B cell (primary cell): ENCODE data around the gene CCDC63. TPM values are rescaled to one million over a fixed set of nuclear protein-coding genes. Genes with fewer than 3 reads are reported as not detected.

Experiments
- ATAC-seq: fragments of 200-7000 bp; cut with Tn5 transposase; one replicate; pipeline ENCODE4 v1.10.0; 2021; ENCODE audit warnings: low read depth, mild to moderate bottlenecking, moderate number of reproducible peaks, moderate library complexity
- CTCF ChIA-PET: fragments of 350-600 bp; sonication (Branson Sonifier 250); formaldehyde crosslinking; loops from one replicate; lab custom pipeline; 2021; ENCODE audit warnings: antibody characterized with exemption, inconsistent platforms; lab: Charles Lee
- POLR2A ChIA-PET: fragments of 350-600 bp; sonication (Branson Sonifier 250); formaldehyde crosslinking; loops from one replicate; lab custom pipeline; 2021; ENCODE audit warnings: antibody characterized with exemption; lab: Charles Lee
- DNase-seq: peaks from one replicate; pipeline ENCODE4 v3.0.0; 2013
- H2AFZ ChIP-seq: 2 replicates; pipeline ENCODE4 v1.6.1; 2012; ENCODE audit warnings: mild to moderate bottlenecking, low read depth, low read length; ENCODE audit not compliant: insufficient read depth, poor library complexity, severe bottlenecking
- H3K27ac ChIP-seq, 2 donors: 1 replicate in 1 of 2; 2 replicates in 1 of 2; pipeline ENCODE4 v1.5.1; 2012 to 2013; ENCODE audit warnings: low read length in 2 of 2, mild to moderate bottlenecking in 2 of 2, moderate library complexity in 1 of 2
- H3K27me3 ChIP-seq, 4 experiments: fragments of 200-600 bp in 1 of 4; sonication (generic) in 1 of 4; replicated peaks in 1 of 4; 1 replicate in 2 of 4; 2 replicates in 2 of 4; pipeline versions ENCODE4 v1.6.1 to v1.7.0; 2013 to 2016; ENCODE audit warnings: low read length in 3 of 4, mild to moderate bottlenecking in 2 of 4, mixed read lengths in 1 of 4, moderate library complexity in 1 of 4; ENCODE audit not compliant: insufficient read depth in 4 of 4, control insufficient read depth in 3 of 4; ENCODE audit errors: control extremely low read depth in 1 of 4
- H3K36me3 ChIP-seq, 2 experiments: replicated peaks in 1 of 2; 1 replicate in 1 of 2; 2 replicates in 1 of 2; pipeline versions ENCODE4 v1.6.1 to v1.7.1; 2013; ENCODE audit warnings: low read length in 1 of 2; ENCODE audit not compliant: insufficient read depth in 2 of 2, control insufficient read depth in 1 of 2; ENCODE audit errors: control extremely low read depth in 1 of 2, extremely low read depth in 1 of 2
- H3K4me1 ChIP-seq, 2 donors: fragments of 200-600 bp in 1 of 2; sonication (generic) in 1 of 2; 1 replicate in 1 of 2; 2 replicates in 1 of 2; pipeline versions ENCODE4 v1.5.1 to v1.6.1; 2013 to 2017; ENCODE audit warnings: low read length in 2 of 2; ENCODE audit not compliant: control insufficient read depth in 2 of 2, insufficient read depth in 2 of 2
- H3K4me2 ChIP-seq: replicated peaks from 2 replicates; pipeline ENCODE3; 2012; ENCODE audit warnings: mild to moderate bottlenecking, low read depth, low read length; ENCODE audit not compliant: poor library complexity, severe bottlenecking
- H3K4me3 ChIP-seq, 5 experiments: fragments of 200-600 bp in 1 of 5; sonication (generic) in 1 of 5; 1 replicate in 3 of 5; 2 replicates in 2 of 5; pipeline versions ENCODE4 v1.5.1 to v1.7.0; 2011 to 2016; ENCODE audit warnings: low read length in 4 of 5, mild to moderate bottlenecking in 4 of 5, low read depth in 2 of 5, control low read depth in 1 of 5, moderate library complexity in 1 of 5; ENCODE audit not compliant: insufficient read depth in 1 of 5; ENCODE audit errors: control extremely low read depth in 1 of 5, extremely low read depth in 1 of 5
- H3K79me2 ChIP-seq: fragments of 200-600 bp; sonication (generic); one replicate; pipeline ENCODE4 v1.6.0; 2016; ENCODE audit warnings: low read length; ENCODE audit not compliant: control insufficient read depth, insufficient read depth
- H3K9ac ChIP-seq: fragments of 200-600 bp; sonication (generic); 2 replicates; pipeline ENCODE4 v1.6.1; 2017; ENCODE audit warnings: mild to moderate bottlenecking, low read length, moderate library complexity
- H3K9me3 ChIP-seq, 3 donors: one replicate each; pipeline versions ENCODE4 v1.6.1 to v1.7.1; 2013; ENCODE audit warnings: low read length in 2 of 3; ENCODE audit not compliant: control insufficient read depth in 2 of 3, insufficient read depth in 1 of 3; ENCODE audit errors: control extremely low read depth in 1 of 3
- H4K20me1 ChIP-seq: 2 replicates; pipeline ENCODE4 v1.6.0; 2012; ENCODE audit warnings: mild to moderate bottlenecking, low read length; ENCODE audit not compliant: insufficient read depth, control insufficient read depth, poor library complexity, severe bottlenecking
- H3K27ac Mint-ChIP-seq: one replicate; pipeline ENCODE4 v1.8.0; 2021; ENCODE audit warnings: mixed read lengths
- H3K27me3 Mint-ChIP-seq: one replicate; pipeline ENCODE4 v1.8.0; 2021; ENCODE audit warnings: mixed read lengths
- H3K4me1 Mint-ChIP-seq: one replicate; pipeline ENCODE4 v1.8.0; 2021; ENCODE audit warnings: mixed read lengths
- H3K4me3 Mint-ChIP-seq: one replicate; pipeline ENCODE4 v1.8.0; 2021; ENCODE audit warnings: mixed read lengths
- H3K9me3 Mint-ChIP-seq: one replicate; pipeline ENCODE4 v1.8.0; 2022; ENCODE audit warnings: mixed read lengths; ENCODE audit not compliant: insufficient read depth
- CTCF ChIP-seq: fragments of 200-600 bp; IDR thresholded peaks from one replicate; pipeline ENCODE4 v1.8.0; 2022; ENCODE audit warnings: antibody characterized with exemption, mild to moderate bottlenecking
- EZH2 ChIP-seq: IDR thresholded peaks from 2 replicates; pipeline ENCODE4 v1.6.1; 2012; ENCODE audit warnings: borderline replicate concordance, low read depth, mild to moderate bottlenecking, moderate library complexity, low read length; ENCODE audit not compliant: insufficient read depth, poor library complexity, severe bottlenecking
- WGBS: methylation state at CpG from one replicate; pipeline ENCODE4 v1.1.5; 2013; ENCODE audit warnings: missing lambda C conversion rate; ENCODE audit not compliant: insufficient coverage; 5-methylcytosine and 5-hydroxymethylcytosine counted together
- intact Hi-C: fragments of 100-400 bp; cut with micrococcal nuclease; formaldehyde crosslinking; loops from one replicate; pipeline ENCODE4 v1.10.0; 2022
- polyA plus RNA-seq: library from polyadenylated mRNA; depleted of rRNA; stranded (reverse); fragments of >200 nt; gene quantifications from 2 replicates; pipeline ENCODE4 v1.2.3, GENCODE V29; 2012
- total RNA-seq, 2 donors: library from RNA; stranded (reverse); fragments of 120-200 nt in 1 of 2; gene quantifications; 1 replicate in 1 of 2; 2 replicates in 1 of 2; pipeline versions ENCODE4 v1.2.3 to v1.2.4, GENCODE V29; 2013 to 2022

Gene CCDC63
- total and polyA plus RNA-seq, 2 donors (not counting 1 experiment from before 2014, with no cell fraction given), result not detected

GRCh38 chr12:110888256-110888991 is 41.6 kb downstream of the CCDC63 start:
- Histone ChIP-seq H3K27me3 (no peaks in the 10 kb centered on the region), H3K27ac (no peak overlapping the region), H3K36me3 (no peaks in the 10 kb centered on the region), H3K9me3 (no peaks in the 10 kb centered on the region), H3K4me2 (peak overlapping the region; percentile 73), H4K20me1 (no peaks in the 10 kb centered on the region), H2AFZ (peak overlapping the region; percentile 85), H3K79me2 (no peaks in the 10 kb centered on the region), H3K4me3 (peak overlapping the region in 1 of 5 experiments; percentile 62), H3K4me1 (peaks cover 0 to 10% of the 10 kb centered on the region in 2 donors), H3K9ac (no peak overlapping the region)
- intact Hi-C loops, result loop anchor here (1.0 to 5.0 kb wide), 6 partner anchors 61 to 788 kb away; partner anchors contain the start of genes FAM216A and GPN3
- WGBS, result 40% methylated on average over 4 of the region's 5 CpGs
- Mint-ChIP-seq H3K27ac (peak overlapping the region; percentile 43), H3K9me3 (no peaks in the 10 kb centered on the region), H3K4me3 (peak overlapping the region; percentile 95), H3K4me1 (peaks cover 4% of the 10 kb centered on the region), H3K27me3 (no peaks in the 10 kb centered on the region)
- CTCF ChIA-PET, result interaction anchor here (0.6 to 2.6 kb wide), 33 partner anchors 8 to 813 kb away, joined by 3 to 51 read pairs (median 4); partner anchors contain the start of genes ARPC3, FAM216A and GPN3
- DNase-seq (no peak), ATAC-seq (no peak)
- TF ChIP-seq EZH2 (no peak), CTCF (peak; percentile 62)
- POLR2A ChIA-PET, result interaction anchor here (1.0 kb wide), 1 partner anchor 438 kb away, joined by 4 read pairs; the partner anchor contains the start of gene ARPC3

- H3K36me3 ChIP-seq, result no peaks in the 10 kb centered on the region
- POLR2A ChIA-PET, result no interaction called here
- Mint-ChIP-seq H3K4me3 (no peak overlapping the region), H3K9me3 (no peaks in the 10 kb centered on the region), H3K4me1 (peaks cover 6% of the 10 kb centered on the region), H3K27ac (no peak overlapping the region), H3K27me3 (no peaks in the 10 kb centered on the region)
- intact Hi-C loops, result loop anchor here (2.0 to 5.0 kb wide), 2 partner anchors 62 to 287 kb away; no protein-coding TSS in a partner anchor
- no peak overlapping the region for H3K4me3 ChIP-seq
- no peak overlapping the region for H3K27ac ChIP-seq
- H3K4me2 ChIP-seq, result no peak overlapping the region
- TF ChIP-seq CTCF, result no peak
- TF ChIP-seq EZH2, result no peak
- DNase-seq, result no peak
- no peak for ATAC-seq
- WGBS, result 93% methylated on average over 9 of the region's 12 CpGs
- H3K79me2 ChIP-seq, result no peaks in the 10 kb centered on the region
- no peak overlapping the region for H3K9ac ChIP-seq
- H3K9me3 ChIP-seq, result peaks cover 0 to 4% (median 4%) of the 10 kb centered on the region in 3 donors
- H3K27me3 ChIP-seq, result peaks cover 0 to 5% (median 0%) of the 10 kb centered on the region in 4 experiments
- CTCF ChIA-PET, result interaction anchor here (1.5 to 2.6 kb wide), 3 partner anchors 23 to 439 kb away, joined by 4 to 51 read pairs (median 18); partner anchors contain the start of gene ARPC3
- peaks cover 3 to 14% of the 10 kb centered on the region in 2 donors for H3K4me1 ChIP-seq
- no peak overlapping the region for H2AFZ ChIP-seq
- no peaks in the 10 kb centered on the region for H4K20me1 ChIP-seq
These were observed 42.6 kb downstream of the CCDC63 start for GRCh38 chr12:110889361-110889760.
